MM.1S (cell line): ENCODE data around the gene PRMT9.

Source experiments
- DNase-seq: peaks from one replicate; pipeline ENCODE4 v3.0.0-alpha.2; 2015
- H2AFZ ChIP-seq: fragments of 300-600 bp; sonication (generic); 2 replicates; pipeline ENCODE4 v1.6.0; 2016; ENCODE audit warnings: antibody characterized with exemption, low read length
- H3F3A ChIP-seq: fragments of 300-600 bp; sonication (generic); 2 replicates; pipeline ENCODE4 v1.6.1; 2016; ENCODE audit warnings: mild to moderate bottlenecking, antibody characterized with exemption, low read length, moderate library complexity, mixed read lengths; ENCODE audit not compliant: insufficient read depth
- H3K27ac ChIP-seq: fragments of 300-600 bp; sonication (generic); 2 replicates; pipeline ENCODE4 v1.5.1; 2016; ENCODE audit warnings: mild to moderate bottlenecking, low read length
- H3K27me3 ChIP-seq: fragments of 300-600 bp; sonication (generic); replicated peaks from 2 replicates; pipeline ENCODE4 v1.6.0; 2016; ENCODE audit warnings: low read length; ENCODE audit not compliant: insufficient read depth
- H3K36me3 ChIP-seq: fragments of 300-600 bp; sonication (generic); replicated peaks from 2 replicates; pipeline ENCODE4 v1.6.1; 2016; ENCODE audit warnings: mild to moderate bottlenecking, low read length, mixed read lengths; ENCODE audit not compliant: insufficient read depth
- H3K4me1 ChIP-seq: fragments of 300-600 bp; sonication (generic); 2 replicates; pipeline ENCODE4 v1.6.1; 2016; ENCODE audit warnings: low read length, mixed read lengths
- H3K4me2 ChIP-seq: fragments of 300-600 bp; sonication (generic); 2 replicates; pipeline ENCODE4 v1.6.0; 2016; ENCODE audit warnings: low read depth, low read length
- H3K4me3 ChIP-seq: fragments of 300-600 bp; sonication (generic); 2 replicates; pipeline ENCODE4 v1.5.1; 2016; ENCODE audit warnings: low read length, mixed read lengths
- H3K79me2 ChIP-seq: fragments of 300-600 bp; sonication (generic); 2 replicates; pipeline ENCODE4 v1.6.1; 2016; ENCODE audit warnings: mixed run types, low read length, mixed read lengths
- H3K9ac ChIP-seq: fragments of 300-600 bp; sonication (generic); 2 replicates; pipeline ENCODE4 v1.6.1; 2016; ENCODE audit warnings: low read length, mixed read lengths
- H3K9me2 ChIP-seq: fragments of 300-600 bp; sonication (generic); replicated peaks from 2 replicates; pipeline ENCODE4 v1.6.1; 2016; ENCODE audit warnings: mild to moderate bottlenecking, low read length, mixed read lengths; ENCODE audit not compliant: insufficient read depth
- H3K9me3 ChIP-seq: fragments of 300-600 bp; sonication (generic); replicated peaks from 2 replicates; pipeline ENCODE4 v1.6.1; 2016; ENCODE audit warnings: mild to moderate bottlenecking, low read length, mixed read lengths; ENCODE audit not compliant: insufficient read depth
- H4K20me1 ChIP-seq: fragments of 300-600 bp; sonication (generic); 2 replicates; pipeline ENCODE4 v1.6.1; 2016; ENCODE audit warnings: mild to moderate bottlenecking, low read length, moderate library complexity, mixed read lengths; ENCODE audit not compliant: insufficient read depth
- EZH2 ChIP-seq: fragments of 300-600 bp; sonication (generic); optimal IDR thresholded peaks from 2 replicates; pipeline ENCODE3; 2017; ENCODE audit warnings: low read depth, mild to moderate bottlenecking, antibody characterized with exemption, low read length, mixed read lengths
- EZH2phosphoT487 ChIP-seq: fragments of 300-600 bp; sonication (generic); IDR thresholded peaks from 2 replicates; pipeline ENCODE4 v1.6.1; 2018; ENCODE audit warnings: antibody characterized with exemption, low read length
- TF ChIP-seq, protein P1 (sequence below): fragments of 300-600 bp; sonication (generic); IDR thresholded peaks from 2 replicates; pipeline ENCODE4 v1.5.1; 2016; ENCODE audit warnings: antibody characterized with exemption, low read length, mixed read lengths

PRMT9 gene

GRCh38 chr4:147648656-147649055, 35.3 kb downstream of the PRMT9 start:
- Histone ChIP-seq H3K27me3 (no peaks in the 10 kb centered on the region), H3K4me2 (no peak overlapping the region), H4K20me1 (no peaks in the 10 kb centered on the region), H2AFZ (no peak overlapping the region), H3K4me3 (no peak overlapping the region), H3K36me3 (no peaks in the 10 kb centered on the region), H3K9ac (no peak overlapping the region), H3K79me2 (no peaks in the 10 kb centered on the region), H3K4me1 (no peaks in the 10 kb centered on the region), H3F3A (no peaks in the 10 kb centered on the region), H3K27ac (no peak overlapping the region), H3K9me3 (no peaks in the 10 kb centered on the region), H3K9me2 (no peaks in the 10 kb centered on the region)
- TF ChIP-seq, protein P1, sequence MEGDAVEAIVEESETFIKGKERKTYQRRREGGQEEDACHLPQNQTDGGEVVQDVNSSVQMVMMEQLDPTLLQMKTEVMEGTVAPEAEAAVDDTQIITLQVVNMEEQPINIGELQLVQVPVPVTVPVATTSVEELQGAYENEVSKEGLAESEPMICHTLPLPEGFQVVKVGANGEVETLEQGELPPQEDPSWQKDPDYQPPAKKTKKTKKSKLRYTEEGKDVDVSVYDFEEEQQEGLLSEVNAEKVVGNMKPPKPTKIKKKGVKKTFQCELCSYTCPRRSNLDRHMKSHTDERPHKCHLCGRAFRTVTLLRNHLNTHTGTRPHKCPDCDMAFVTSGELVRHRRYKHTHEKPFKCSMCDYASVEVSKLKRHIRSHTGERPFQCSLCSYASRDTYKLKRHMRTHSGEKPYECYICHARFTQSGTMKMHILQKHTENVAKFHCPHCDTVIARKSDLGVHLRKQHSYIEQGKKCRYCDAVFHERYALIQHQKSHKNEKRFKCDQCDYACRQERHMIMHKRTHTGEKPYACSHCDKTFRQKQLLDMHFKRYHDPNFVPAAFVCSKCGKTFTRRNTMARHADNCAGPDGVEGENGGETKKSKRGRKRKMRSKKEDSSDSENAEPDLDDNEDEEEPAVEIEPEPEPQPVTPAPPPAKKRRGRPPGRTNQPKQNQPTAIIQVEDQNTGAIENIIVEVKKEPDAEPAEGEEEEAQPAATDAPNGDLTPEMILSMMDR = no peak
- TF ChIP-seq EZH2phosphoT487 (no peak), EZH2 (no peak)
- no peak for DNase-seq

DNA sequence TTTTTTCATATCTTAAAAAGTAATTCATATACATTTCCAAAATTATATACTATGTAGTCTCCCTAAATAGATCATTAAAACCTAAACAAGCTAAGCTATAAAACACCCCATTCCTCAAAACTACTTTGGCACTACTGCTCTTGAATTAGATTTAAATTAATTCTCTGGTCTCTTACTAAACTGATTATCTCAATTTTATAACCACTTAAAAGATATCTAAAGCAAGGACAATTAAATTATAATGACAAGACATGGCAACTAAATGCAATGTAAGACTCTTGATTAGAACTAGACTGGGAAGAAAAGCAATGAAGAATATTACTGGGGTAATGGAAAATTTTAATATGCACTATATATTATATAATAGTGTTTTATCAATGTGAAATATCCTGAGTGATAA, 38.9 kb downstream of the PRMT9 start:
- TF ChIP-seq EZH2phosphoT487 = no peak
- TF ChIP-seq, protein P1 = no peak
- no peak for TF ChIP-seq EZH2
- Histone ChIP-seq H4K20me1 (no peaks in the 10 kb centered on the region), H3K4me1 (no peaks in the 10 kb centered on the region), H3K9me3 (no peaks in the 10 kb centered on the region), H3F3A (no peaks in the 10 kb centered on the region), H3K4me2 (no peak overlapping the region), H3K4me3 (no peak overlapping the region), H3K27ac (no peak overlapping the region), H2AFZ (no peak overlapping the region), H3K27me3 (no peaks in the 10 kb centered on the region), H3K79me2 (no peaks in the 10 kb centered on the region), H3K9ac (no peak overlapping the region), H3K36me3 (no peaks in the 10 kb centered on the region), H3K9me2 (no peaks in the 10 kb centered on the region)
- DNase-seq = no peak

- no peaks in the 10 kb centered on the region for H3K27me3 ChIP-seq
- no peak overlapping the region for H2AFZ ChIP-seq
- no peak overlapping the region for H3K4me2 ChIP-seq
- DNase-seq = no peak
- TF ChIP-seq EZH2phosphoT487 (no peak), EZH2 (no peak)
- TF ChIP-seq, protein P1 = no peak
- H3K9me2 ChIP-seq = no peaks in the 10 kb centered on the region
- no peaks in the 10 kb centered on the region for H3K79me2 ChIP-seq
- no peaks in the 10 kb centered on the region for H3K9me3 ChIP-seq
- H3K4me1 ChIP-seq = no peaks in the 10 kb centered on the region
- H3K9ac ChIP-seq = no peak overlapping the region
- no peak overlapping the region for H3K4me3 ChIP-seq
- no peaks in the 10 kb centered on the region for H3K36me3 ChIP-seq
- no peaks in the 10 kb centered on the region for H3F3A ChIP-seq
- H3K27ac ChIP-seq = no peak overlapping the region
- H4K20me1 ChIP-seq = no peaks in the 10 kb centered on the region
Measured at GRCh38 chr4:147644471-147644870, 39.5 kb downstream of the PRMT9 start.
